Hepatocyte (in vitro differentiated cells): ENCODE results near the gene PTH1R. TPM values are rescaled to one million over a fixed set of nuclear protein-coding genes. Genes with fewer than 3 reads are reported as not detected.

Experiments
- DNase-seq: peaks from one replicate; pipeline ENCODE4 v3.0.0-alpha.2; 2016; ENCODE audit warnings: low spot score
- H2AFZ ChIP-seq: fragments of 200-600 bp; sonication (generic); 2 replicates; pipeline ENCODE4 v1.6.0; 2016; ENCODE audit warnings: antibody characterized with exemption, mild to moderate bottlenecking
- H3K27ac ChIP-seq: fragments of 200-600 bp; sonication (generic); 2 replicates; pipeline ENCODE4 v1.5.1; 2016; ENCODE audit warnings: mild to moderate bottlenecking
- H3K27me3 ChIP-seq: fragments of 200-600 bp; sonication (generic); 2 replicates; pipeline ENCODE4 v1.6.1; 2016
- H3K36me3 ChIP-seq: fragments of 200-600 bp; sonication (generic); replicated peaks from 2 replicates; pipeline ENCODE4 v1.5.1; 2016; ENCODE audit warnings: low read depth; ENCODE audit not compliant: insufficient read depth
- H3K4me1 ChIP-seq: fragments of 200-600 bp; sonication (generic); 2 replicates; pipeline ENCODE4 v1.5.1; 2016; ENCODE audit warnings: mild to moderate bottlenecking, moderate library complexity; ENCODE audit not compliant: insufficient read depth
- H3K4me2 ChIP-seq: fragments of 200-600 bp; sonication (generic); 2 replicates; pipeline ENCODE4 v1.6.0; 2016
- H3K4me3 ChIP-seq: fragments of 200-600 bp; sonication (generic); 2 replicates; pipeline ENCODE4 v1.5.1; 2016; ENCODE audit warnings: mild to moderate bottlenecking
- H3K79me2 ChIP-seq: fragments of 200-600 bp; sonication (generic); 2 replicates; pipeline ENCODE4 v1.6.0; 2017; ENCODE audit warnings: mild to moderate bottlenecking
- H3K9me2 ChIP-seq: fragments of 200-600 bp; sonication (generic); replicated peaks from 2 replicates; pipeline ENCODE4 v1.6.0; 2017; ENCODE audit warnings: mild to moderate bottlenecking; ENCODE audit not compliant: insufficient read depth
- H3K9me3 ChIP-seq: fragments of 200-600 bp; sonication (generic); 2 replicates; pipeline ENCODE4 v1.5.1; 2016; ENCODE audit warnings: low read depth, mild to moderate bottlenecking
- H4K20me1 ChIP-seq: fragments of 200-600 bp; sonication (generic); 2 replicates; pipeline ENCODE4 v1.6.0; 2016; ENCODE audit warnings: mild to moderate bottlenecking; ENCODE audit not compliant: insufficient read depth, poor library complexity, severe bottlenecking
- EZH2 ChIP-seq: fragments of 200-600 bp; sonication (generic); IDR thresholded peaks from 2 replicates; pipeline ENCODE4 v1.6.1; 2016; ENCODE audit warnings: antibody characterized with exemption, mild to moderate bottlenecking, borderline replicate concordance
- EZH2phosphoT487 ChIP-seq: fragments of 200-600 bp; sonication (generic); IDR thresholded peaks from one replicate; pipeline ENCODE4 v1.6.1; 2018; ENCODE audit warnings: antibody characterized with exemption, mild to moderate bottlenecking, low read depth, moderate library complexity; ENCODE audit not compliant: unreplicated experiment, severe bottlenecking
- WGBS: methylation state at CpG from one replicate; pipeline ENCODE4 v1.1.6; 2016; ENCODE audit warnings: low lambda C conversion rate; ENCODE audit errors: missing lambda C conversion rate; 5-methylcytosine and 5-hydroxymethylcytosine counted together
- polyA plus RNA-seq: library from polyadenylated mRNA; unstranded; fragments of >200 nt; fragmentation: Nextera tagmentation; extraction: Ambion mirVana; gene quantifications from 2 replicates; pipeline ENCODE4 v1.2.1, GENCODE V29; 2016
- total RNA-seq: library from RNA; depleted of rRNA; stranded (reverse); fragments of >200 nt; gene quantifications from 2 replicates; pipeline ENCODE4 v1.2.3, GENCODE V29; 2014
- TF ChIP-seq, protein P1 (sequence below): fragments of 200-600 bp; sonication (generic); IDR thresholded peaks from 2 replicates; pipeline ENCODE4 v1.5.1; 2016; ENCODE audit warnings: antibody characterized with exemption, mild to moderate bottlenecking; ENCODE audit not compliant: poor library complexity

PTH1R gene
- total and polyA plus RNA-seq, 2 experiments from 2014 or later, result 14.5 to 31.0 TPM

DNA sequence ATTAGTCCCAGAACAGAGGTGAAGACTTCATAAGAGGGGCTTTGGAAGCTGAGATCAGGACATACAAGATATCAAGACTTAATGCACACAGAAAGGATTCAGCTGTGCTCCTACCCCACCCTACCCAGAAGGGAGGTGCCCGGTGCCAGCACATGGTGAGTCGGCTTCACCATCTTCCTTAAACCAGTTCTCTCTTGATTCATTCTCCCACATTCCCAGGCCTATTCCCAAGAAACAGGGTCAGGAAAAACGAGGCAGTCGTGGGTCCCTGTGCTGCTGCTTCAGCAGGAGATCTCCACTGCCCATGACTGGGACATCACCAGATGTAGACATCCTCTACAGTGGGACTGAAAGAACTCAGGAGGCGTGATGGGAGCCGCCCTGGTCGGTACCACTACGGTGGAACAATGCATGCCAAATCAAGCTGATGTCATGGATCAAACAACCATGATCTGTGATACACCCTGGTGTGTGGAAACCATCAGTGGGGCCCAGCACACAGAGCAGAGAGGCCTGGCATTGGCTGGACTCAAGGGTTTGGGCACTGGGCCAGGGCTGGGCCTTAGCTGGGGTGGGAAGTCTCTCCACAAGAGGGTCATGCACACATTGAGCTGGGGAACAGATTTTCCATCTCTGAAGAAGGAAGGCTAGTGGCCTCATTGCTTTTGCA, 57.1 kb downstream of the PTH1R start:
- H3K4me3 ChIP-seq, result no peak overlapping the region
- peaks cover 8% of the 10 kb centered on the region for H4K20me1 ChIP-seq
- H3K27ac ChIP-seq, result peak overlapping the region; percentile 87
- H3K79me2 ChIP-seq, result peaks cover 85% of the 10 kb centered on the region
- H2AFZ ChIP-seq, result no peak overlapping the region
- TF ChIP-seq, protein P1, sequence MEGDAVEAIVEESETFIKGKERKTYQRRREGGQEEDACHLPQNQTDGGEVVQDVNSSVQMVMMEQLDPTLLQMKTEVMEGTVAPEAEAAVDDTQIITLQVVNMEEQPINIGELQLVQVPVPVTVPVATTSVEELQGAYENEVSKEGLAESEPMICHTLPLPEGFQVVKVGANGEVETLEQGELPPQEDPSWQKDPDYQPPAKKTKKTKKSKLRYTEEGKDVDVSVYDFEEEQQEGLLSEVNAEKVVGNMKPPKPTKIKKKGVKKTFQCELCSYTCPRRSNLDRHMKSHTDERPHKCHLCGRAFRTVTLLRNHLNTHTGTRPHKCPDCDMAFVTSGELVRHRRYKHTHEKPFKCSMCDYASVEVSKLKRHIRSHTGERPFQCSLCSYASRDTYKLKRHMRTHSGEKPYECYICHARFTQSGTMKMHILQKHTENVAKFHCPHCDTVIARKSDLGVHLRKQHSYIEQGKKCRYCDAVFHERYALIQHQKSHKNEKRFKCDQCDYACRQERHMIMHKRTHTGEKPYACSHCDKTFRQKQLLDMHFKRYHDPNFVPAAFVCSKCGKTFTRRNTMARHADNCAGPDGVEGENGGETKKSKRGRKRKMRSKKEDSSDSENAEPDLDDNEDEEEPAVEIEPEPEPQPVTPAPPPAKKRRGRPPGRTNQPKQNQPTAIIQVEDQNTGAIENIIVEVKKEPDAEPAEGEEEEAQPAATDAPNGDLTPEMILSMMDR, result no peak
- TF ChIP-seq EZH2 (no peak), EZH2phosphoT487 (no peak)
- no peaks in the 10 kb centered on the region for H3K9me3 ChIP-seq
- H3K27me3 ChIP-seq, result no peaks in the 10 kb centered on the region
- no peaks in the 10 kb centered on the region for H3K9me2 ChIP-seq
- peaks cover 82% of the 10 kb centered on the region for H3K4me1 ChIP-seq
- no peaks in the 10 kb centered on the region for H3K36me3 ChIP-seq
- peak overlapping the region; percentile 20 for H3K4me2 ChIP-seq
- 97% methylated on average over 8 of the region's 8 CpGs for WGBS
- DNase-seq, result peak; percentile 73

DNA sequence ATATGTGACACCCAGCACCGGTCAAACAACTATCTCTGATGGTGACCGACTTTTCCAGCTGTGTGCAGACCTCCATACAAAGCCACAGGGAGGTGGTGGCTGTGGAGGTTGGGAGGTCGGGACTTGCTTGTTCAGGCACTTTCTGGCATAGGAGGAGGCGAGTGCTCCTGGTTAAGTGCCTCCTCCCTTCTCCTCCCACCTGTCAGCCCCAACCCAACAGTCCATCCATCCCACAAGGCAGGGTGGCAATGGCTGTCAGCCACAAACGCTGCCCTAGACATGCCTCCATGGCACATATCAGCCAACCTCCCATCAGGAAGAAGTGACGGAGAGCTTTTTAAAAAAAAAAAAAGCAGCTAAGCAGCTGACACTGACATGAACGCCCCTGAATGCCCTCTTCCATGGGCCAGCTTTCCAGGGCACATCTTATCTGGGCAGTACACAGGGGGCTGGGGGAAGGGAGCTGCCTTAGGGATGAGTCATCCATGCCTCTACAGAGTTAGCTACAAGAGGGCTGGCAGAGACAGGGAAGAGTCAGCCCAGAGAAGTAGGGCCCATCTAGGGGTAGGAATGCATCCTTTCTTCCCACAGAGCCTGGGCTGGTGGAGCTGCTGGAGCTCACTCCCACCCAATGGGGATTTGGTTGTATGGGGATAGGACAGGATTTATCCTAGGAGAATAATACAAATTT, 57.8 kb downstream of the PTH1R start:
- H4K20me1 ChIP-seq, result peaks cover 8% of the 10 kb centered on the region
- 60% methylated on average over 7 of the region's 7 CpGs for WGBS
- no peaks in the 10 kb centered on the region for H3K9me2 ChIP-seq
- H3K79me2 ChIP-seq, result peaks cover 85% of the 10 kb centered on the region
- H3K36me3 ChIP-seq, result no peaks in the 10 kb centered on the region
- H3K4me3 ChIP-seq, result no peak overlapping the region
- peaks cover 89% of the 10 kb centered on the region for H3K4me1 ChIP-seq
- peak overlapping the region; percentile 87 for H3K27ac ChIP-seq
- H3K27me3 ChIP-seq, result no peaks in the 10 kb centered on the region
- no peaks in the 10 kb centered on the region for H3K9me3 ChIP-seq
- peak overlapping the region; percentile 20 for H3K4me2 ChIP-seq
- peak; percentile 95 for DNase-seq
- TF ChIP-seq, protein P1, result peak; percentile 62
- no peak for TF ChIP-seq EZH2phosphoT487
- H2AFZ ChIP-seq, result no peak overlapping the region

DNA sequence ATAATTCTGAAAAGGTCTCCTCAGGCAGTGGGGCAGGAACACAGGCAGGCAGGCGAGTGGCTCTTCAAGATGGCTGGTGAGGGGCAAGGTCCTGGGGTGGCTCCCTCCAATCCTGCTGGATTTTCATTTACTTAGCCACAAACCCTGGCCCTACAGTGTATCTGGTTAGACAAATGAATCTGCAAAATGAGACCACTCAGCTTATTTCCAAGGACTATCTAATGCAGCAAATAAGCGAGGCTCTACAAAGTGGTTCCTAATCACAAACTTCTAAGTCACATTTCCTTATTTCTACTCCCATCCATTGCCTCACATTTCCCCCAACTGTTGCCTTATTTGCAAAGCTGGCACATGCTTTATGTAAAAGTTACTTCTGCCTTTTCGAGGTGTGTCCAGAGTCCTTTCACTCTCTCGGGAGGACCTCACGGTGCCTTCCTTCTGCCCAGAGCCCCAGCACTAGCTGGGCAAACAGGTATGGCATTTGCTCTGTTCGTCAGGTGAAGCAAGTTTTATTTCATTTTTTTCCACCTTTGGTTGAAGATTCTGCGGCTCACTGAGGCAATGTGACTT, 58.6 kb downstream of the PTH1R start:
- TF ChIP-seq EZH2phosphoT487, result no peak
- H3K9me3 ChIP-seq, result no peaks in the 10 kb centered on the region
- H3K27me3 ChIP-seq, result no peaks in the 10 kb centered on the region
- H3K9me2 ChIP-seq, result no peaks in the 10 kb centered on the region
- peaks cover 4% of the 10 kb centered on the region for H4K20me1 ChIP-seq
- no peak for DNase-seq
- H3K79me2 ChIP-seq, result peaks cover 85% of the 10 kb centered on the region
- H3K36me3 ChIP-seq, result no peaks in the 10 kb centered on the region
- H3K4me3 ChIP-seq, result no peak overlapping the region
- WGBS, result 95% methylated on average over 7 of the region's 7 CpGs
- H3K4me2 ChIP-seq, result peak overlapping the region; percentile 5
- peak overlapping the region; percentile 67 for H3K27ac ChIP-seq
- H3K4me1 ChIP-seq, result peaks cover 87% of the 10 kb centered on the region
- no peak overlapping the region for H2AFZ ChIP-seq

DNA sequence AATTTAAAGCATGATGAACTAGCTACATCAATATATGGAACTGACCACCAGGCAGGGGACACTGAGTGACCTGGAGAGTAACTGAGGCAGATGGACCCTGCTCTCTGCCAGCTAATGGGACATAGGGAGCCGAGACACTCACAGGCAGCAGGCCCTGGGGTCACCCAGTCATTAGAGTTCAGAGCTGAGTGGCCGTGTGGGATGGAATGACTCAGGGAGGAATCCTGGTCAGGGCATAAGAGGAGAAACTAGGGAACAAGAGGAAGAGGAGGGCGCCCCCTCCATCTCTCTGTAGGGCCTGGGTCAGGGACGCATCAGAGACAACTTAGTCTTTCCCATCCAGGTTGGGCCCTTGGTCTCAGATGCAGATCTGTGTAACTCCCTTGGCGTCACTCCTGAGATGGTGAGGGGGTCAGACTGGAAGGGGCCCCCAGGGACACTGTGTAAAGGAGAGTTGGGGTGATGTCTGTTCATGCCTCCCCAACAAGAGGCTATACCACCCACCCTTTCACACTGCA, 59.3 kb downstream of the PTH1R start:
- TF ChIP-seq, protein P1, result no peak
- TF ChIP-seq EZH2 (no peak), EZH2phosphoT487 (no peak)
- Histone ChIP-seq H3K27me3 (no peaks in the 10 kb centered on the region), H3K4me3 (no peak overlapping the region), H4K20me1 (no peaks in the 10 kb centered on the region), H3K27ac (peak overlapping the region; percentile 67), H3K9me2 (no peaks in the 10 kb centered on the region), H3K36me3 (no peaks in the 10 kb centered on the region), H3K4me1 (peaks cover 84% of the 10 kb centered on the region), H2AFZ (no peak overlapping the region), H3K79me2 (peaks cover 85% of the 10 kb centered on the region), H3K4me2 (no peak overlapping the region), H3K9me3 (no peaks in the 10 kb centered on the region)
- no peak for DNase-seq
- 85% methylated on average over 5 of the region's 5 CpGs for WGBS
